Forelimb muscle (tissue), 1 donor: ENCODE results near the gene AGAP5. TPM values are rescaled to one million over a fixed set of nuclear protein-coding genes. Genes with fewer than 3 reads are reported as not detected.
"Not testable (repeated sequence)": the region's sequence is repeated elsewhere in the genome, so short reads cannot be mapped to it uniquely, and the experiment has no call there.

Source experiments
- DNase-seq: peaks from one replicate; pipeline ENCODE4 v3.0.0-alpha.2; 2013; ENCODE audit warnings: low read depth
- polyA plus RNA-seq: library from polyadenylated mRNA; unstranded; fragments of 120-200 nt; gene quantifications from one replicate; pipeline ENCODE4 v1.2.1, GENCODE V29; 2013; ENCODE audit not compliant: insufficient read length

AGAP5 gene
- polyA plus RNA-seq, 1 donor, result 15.1 TPM

DNA sequence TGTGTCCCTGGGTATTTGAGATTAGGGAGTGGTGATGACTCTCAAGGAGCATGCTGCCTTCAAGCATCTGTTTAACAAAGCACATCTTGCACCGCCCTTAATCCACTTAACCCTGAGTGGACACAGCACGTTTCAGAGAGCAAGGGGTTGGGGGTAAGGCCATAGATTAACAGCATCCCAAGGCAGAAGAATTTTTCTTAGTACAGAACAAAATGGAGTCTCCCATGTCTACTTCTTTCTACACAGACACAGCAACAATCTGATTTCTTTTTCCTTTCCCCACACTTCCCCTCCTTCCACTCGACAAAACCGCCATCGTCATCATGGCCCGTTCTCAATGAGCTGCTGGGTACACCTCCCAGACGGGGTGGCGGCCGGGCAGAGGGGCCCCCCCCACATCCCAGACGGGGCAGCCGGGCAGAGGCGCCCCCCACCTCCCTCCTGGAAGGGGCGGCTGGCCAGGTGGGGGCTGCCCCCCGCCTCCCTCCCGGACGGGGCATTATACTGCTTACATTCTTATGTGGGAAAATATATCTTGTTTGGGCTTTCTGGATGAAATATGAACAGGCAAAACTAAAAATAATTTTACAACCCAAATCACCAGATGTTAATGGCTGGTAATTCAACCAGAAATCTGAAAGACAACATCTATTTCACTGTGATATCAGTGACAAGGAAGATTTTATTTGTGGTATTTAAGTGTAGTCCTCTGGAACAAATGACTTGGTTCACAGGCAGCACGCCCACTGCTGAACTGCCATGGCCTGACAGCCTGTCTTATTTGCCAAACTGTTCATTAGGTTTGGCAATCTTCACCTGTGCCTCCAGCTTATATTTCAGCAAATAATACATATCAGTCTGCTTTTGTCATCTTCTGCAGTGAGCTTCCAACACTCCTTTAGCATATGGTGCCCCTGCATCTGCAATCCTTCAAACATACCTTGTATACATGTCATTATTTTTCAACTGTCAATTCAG is 17.6 kb upstream of the AGAP5 start:
- DNase-seq, result not testable (repeated sequence)

DNA sequence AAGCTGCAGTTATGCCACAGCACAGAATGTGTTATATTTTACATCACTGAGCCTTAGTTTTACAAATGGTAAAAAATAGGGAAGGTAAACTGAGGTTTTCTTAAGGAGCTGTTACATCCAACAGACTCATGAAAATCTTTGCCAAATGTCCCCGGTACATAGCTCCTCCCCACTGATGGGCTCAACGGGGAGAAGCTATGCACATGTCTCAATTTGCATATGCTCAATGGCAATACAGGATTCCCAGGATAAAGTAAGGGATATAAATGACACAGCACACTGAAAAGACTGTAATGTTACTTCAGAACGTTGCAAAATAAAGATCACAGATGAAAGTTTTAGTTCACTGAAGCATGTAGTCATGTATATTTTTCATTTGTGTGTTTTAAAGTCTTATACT is 16.6 kb upstream of the AGAP5 start:
- not testable (repeated sequence) for DNase-seq

DNA sequence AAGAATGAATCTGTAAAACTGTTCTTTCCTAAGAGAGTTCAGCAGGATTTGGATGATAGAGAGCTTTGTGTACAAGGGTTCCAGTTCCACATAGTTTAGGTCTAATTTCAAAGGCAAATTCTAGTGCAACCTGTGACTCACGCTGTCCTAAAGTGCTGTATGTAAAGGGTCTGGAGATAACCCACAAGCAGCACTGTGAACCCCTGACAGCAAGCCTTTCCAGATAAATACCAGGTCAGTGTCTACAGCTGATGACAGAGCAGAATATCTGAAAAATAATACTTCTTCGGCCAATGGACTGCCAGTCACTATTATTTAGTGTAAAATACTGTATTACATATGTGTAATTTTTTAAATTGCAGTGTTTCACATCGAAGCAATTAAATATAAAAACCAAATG is 16.0 kb upstream of the AGAP5 start:
- not testable (repeated sequence) for DNase-seq

DNA sequence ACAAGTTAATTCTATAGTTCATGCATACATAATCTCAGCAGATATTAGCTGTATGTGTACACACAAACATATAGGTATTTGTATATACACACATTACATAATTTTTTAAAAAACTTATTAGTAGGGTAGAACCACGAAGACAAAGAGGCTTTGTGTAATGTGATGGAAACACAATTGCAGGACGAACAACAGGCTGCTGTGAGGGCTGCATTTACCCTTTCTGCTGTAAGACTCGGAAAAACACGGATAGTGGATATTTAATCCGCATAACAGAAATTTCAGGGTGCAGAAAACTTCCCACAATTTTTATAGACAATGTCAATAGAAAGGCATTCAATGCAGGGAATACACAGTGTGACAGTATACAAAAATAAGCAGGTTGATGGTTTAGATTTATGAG is 13.8 kb upstream of the AGAP5 start:
- DNase-seq, result not testable (repeated sequence)

DNA sequence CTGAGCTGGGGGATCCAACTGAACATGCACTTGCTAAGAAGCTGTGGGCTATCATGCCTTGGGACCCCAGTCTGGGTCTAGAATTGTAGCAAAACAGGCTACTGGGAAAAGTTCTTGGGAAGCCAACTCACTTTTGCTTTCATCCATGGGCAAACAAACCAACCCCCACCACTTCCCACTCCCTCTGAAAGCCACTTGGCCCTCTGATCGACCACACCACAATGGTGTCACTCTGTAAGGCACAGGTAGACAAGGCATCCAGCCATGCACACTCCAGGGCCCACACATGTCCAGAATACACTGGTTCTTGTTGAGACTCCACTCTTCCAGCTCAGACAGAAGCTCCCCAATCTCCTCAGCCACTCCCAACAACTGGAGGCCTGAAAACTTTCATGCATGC is 10.2 kb upstream of the AGAP5 start:
- not testable (repeated sequence) for DNase-seq

DNA sequence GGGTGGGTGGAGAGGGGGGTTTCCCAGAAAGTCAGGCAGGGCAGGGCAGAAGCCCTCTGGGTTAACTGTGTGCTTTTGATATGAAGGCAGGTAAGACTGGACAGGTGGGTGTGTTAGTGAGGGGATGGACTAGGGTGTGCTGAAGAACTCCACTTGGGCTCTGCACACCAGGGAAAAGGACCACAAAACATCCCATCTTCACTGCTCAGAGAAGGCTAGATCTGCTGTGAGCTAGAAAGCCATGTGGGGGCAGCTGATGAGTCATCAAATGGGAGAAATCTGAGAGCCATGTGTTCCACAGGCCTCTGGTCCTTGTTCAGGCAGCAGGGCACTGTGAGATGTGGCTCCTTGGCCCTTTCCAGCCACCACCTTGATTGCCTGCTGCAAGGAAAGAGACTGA is 9.7 kb upstream of the AGAP5 start:
- DNase-seq, result not testable (repeated sequence)

DNA sequence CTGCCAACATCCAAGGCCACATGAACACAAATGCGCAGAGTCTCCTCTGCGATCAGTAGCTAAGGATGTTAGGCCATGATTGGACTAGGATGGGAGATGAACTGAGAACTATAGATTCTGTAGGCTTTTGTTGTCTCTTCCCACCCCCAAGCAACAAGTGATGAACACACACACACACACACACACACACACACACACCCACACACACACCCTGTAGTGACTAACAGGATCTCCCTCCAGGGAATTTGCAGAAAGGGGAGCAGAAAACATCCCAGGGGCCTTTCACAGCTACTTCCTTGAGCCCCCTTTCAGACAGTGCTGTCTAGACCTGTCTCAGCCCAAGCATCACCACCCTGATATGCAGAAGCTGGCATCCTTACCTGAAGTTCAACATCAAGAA is 8.6 kb upstream of the AGAP5 start:
- DNase-seq, result not testable (repeated sequence)

DNA sequence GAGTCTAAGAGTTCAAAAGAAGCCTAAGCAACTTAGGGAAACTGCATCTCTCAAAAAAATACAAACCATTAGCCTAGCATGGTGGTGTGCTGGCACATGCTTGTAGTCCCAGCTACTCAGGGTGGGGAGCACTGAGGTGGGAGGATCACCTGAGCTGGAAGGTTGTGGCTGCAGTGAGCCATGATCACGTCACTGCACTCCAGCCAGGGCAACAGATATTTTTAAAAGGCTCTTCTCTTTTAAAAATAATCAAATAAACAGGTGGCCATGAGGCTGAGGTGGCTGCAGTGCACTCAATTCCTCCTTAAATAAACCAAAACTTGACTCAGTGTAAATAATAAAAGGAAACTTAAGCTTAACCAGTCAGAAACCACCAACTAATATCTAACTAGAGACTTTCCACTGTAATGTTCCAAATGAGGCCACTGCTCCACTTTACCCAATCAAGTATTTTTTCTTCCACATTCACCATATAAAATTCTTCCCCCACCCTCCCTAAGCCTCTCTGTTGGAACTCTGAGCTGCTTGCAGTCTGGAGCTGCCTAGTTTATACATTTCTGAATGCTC is 7.7 kb upstream of the AGAP5 start:
- DNase-seq, result not testable (repeated sequence)

DNA sequence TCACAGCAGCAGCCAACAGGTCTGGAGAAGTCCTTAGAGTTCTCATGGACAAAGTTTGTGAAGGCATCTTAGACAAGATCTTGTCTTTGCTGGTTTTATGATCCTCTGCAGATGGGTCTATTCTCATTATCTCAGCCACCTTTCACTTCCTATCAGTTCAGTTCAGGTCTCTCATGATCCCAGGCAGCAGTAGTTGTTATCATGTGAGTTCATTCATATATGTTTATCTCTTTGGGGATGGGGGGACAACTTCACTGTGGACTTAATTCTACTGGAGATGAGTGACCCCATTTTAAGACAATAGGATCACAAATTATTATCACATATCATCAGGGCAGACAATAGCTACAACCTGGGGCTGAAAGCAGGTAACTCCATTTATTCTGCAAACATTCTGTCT is 6.0 kb upstream of the AGAP5 start:
- not testable (repeated sequence) for DNase-seq

DNA sequence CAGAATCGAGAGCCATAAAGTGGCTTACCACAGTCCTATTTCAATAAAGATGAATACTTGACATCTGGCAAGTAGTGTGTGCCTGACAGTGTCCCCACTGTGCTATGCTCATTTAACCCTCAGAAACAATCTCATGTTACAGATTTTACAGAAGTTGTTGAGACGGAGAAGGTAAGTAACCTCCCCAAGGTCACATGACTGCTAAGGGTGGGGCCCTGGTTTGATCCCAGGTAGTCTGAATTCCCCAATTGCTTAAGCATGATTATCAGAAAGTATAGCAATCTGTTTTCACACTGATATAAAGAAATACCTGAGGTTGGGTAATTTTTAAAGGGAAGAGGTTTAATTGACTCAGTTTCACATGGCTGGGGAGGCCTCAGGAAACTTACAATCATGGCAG is 910 bp upstream of the AGAP5 start:
- not testable (repeated sequence) for DNase-seq

DNA sequence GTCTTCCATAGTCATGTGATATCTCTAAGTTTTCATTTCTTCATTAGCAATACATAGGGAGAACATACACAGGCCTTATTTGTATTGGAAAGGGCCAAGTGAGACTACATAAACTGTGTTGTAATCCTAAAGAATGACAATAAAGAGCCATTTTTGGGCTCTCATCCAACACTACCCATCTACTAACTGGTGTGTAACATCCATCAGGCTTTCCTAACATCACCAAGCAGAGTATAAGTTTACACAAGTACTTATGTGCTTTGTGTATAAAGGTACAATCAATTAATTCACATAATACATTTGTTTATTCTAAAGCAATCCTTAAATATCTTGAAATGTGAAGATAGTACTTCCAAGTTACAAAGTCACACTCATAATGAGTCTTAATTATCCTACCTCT is 2.6 kb downstream of the AGAP5 start:
- DNase-seq, result not testable (repeated sequence)

DNA sequence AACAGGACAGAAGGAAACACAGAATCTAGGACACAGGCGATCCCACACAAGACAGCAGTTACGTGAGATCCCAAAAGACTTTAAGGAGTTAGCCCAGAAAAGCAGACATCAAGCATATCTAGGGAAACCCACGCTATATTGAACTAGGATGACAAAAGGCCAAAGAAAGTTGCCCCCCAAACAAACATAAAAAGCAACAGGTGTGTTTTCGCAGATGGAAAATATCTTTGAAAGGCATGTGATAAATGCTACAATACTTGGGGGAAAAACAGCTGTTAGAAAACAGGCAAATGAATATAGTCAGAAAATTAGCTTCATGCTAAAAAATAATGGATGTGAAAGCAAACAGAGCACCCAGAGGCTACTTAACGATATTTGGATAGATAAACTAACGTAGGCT is 7.2 kb downstream of the AGAP5 start:
- not testable (repeated sequence) for DNase-seq

DNA sequence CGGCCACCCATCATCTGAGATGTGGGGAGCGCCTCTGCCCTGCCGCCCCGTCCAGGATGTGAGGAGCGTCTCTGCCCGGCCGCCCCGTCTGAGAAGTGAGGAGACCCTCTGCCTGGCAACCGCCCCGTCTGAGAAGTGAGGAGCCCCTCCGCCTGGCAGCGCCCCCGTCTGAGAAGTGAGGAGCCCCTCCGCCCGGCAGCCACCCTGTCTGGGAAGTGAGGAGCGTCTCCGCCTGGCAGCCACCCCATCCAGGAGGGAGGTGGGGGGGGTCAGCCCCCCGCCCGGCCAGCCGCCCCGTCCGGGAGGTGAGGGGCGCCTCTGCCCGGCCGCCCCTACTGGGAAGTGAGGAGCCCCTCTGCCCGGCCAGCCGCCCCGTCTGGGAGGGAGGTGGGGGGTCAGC is 8.3 kb downstream of the AGAP5 start:
- not testable (repeated sequence) for DNase-seq

DNA sequence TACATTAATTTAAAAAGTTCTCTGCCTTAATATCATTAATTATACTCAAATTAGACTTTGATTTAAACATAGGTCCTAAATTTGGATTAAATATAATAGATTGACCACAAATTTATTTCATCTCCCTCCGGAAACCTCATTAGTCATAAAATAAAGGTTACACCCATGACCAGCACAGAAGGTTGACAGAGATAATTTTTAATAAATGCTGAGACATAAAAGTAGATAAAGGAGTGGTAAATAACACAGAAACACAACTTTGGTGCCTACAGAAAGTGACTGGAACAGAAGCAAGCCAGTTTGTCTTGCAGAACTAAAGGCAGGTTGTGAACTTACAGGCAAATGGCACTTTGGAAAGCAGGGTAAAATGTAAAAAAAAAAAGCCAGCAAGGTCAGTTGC is 10.3 kb downstream of the AGAP5 start:
- DNase-seq, result not testable (repeated sequence)

DNA sequence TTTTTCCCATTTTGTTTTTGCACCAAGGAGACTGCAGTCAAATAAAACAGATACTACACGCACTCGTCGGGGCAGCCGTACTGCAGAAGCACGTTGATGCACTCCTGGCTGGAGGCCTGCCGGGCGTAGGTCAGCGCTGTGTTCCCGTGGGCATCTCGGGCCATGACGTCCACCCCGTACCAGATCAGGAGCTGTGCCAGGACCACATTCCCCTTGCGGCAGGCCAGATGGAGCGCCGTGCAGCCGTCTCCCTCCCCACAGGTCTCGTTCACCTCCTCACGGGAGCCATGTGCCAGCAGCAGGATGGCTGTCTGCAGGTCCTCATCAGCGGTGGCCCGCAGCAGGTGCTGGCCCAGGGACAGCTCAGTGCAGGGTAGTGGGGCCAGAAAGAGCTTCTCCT is 23.4 kb downstream of the AGAP5 start:
- not testable (repeated sequence) for DNase-seq

DNA sequence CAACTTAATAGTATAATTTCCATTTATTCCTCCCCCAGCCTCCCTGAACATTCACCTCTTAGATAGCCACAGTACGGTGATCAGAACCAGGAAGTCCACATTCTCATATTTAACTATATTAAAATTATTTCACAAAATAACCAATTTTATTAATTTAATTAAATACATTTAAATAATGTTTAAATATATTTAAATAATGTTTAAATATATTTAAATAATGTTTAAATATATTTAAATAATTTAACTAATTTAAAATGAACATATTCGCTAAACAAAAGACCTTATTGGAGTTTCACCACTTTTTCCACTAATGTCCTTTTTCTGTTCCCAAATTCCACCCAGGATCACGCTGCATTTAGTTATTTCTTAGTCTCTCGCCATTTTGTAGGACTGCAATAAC is 29.5 kb downstream of the AGAP5 start:
- DNase-seq, result not testable (repeated sequence)

DNA sequence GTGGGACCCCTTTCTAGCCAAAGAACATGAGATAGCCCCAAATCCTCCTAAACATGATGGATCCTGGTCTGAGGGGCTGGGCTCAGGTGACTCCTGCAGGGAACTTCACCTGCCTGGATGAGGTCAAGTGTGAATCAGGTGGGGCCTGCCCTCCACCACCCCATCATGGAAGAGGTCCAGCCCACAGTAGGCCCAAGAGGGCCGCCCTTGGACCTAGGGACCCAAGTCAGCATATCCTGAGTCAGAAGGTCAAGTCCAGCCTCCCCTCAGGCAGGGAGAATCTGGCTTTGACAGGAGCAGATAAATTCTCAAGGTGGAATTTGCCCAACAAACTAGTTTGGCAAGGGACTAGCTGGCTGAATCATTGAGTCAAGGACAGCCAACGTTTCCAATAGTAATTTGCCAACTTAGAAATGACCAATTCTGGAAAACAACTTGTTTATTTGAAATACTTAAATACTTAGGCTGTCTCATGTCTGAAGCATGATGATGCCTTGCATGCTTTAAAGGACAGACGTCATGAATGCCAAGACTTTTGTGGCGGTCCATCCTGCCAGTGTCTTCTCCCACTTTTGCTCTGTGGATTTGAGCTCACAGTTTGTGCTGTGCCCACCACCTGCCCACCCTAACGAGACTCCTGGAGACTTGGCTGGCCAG is 31.6 kb downstream of the AGAP5 start:
- DNase-seq, result not testable (repeated sequence)

DNA sequence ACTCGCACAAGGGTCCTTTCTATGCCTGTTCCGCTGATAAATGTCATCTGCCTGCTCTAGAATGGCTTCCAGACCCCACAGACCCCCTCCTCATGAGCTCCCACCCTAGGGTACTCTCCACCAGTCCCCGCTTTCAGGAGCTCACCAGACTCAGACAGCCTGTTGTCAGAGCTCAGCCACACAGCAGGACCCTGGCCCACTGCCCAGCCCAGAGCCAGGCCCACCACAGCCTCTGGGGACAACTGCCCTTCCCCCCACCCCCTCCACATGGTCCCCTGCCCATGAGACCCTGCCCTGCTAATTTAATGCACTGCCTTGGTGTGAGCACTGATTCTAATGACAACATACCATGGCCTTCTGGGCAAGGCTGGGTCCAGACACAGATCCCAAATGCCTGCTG is 32.3 kb downstream of the AGAP5 start:
- DNase-seq, result not testable (repeated sequence)

DNA sequence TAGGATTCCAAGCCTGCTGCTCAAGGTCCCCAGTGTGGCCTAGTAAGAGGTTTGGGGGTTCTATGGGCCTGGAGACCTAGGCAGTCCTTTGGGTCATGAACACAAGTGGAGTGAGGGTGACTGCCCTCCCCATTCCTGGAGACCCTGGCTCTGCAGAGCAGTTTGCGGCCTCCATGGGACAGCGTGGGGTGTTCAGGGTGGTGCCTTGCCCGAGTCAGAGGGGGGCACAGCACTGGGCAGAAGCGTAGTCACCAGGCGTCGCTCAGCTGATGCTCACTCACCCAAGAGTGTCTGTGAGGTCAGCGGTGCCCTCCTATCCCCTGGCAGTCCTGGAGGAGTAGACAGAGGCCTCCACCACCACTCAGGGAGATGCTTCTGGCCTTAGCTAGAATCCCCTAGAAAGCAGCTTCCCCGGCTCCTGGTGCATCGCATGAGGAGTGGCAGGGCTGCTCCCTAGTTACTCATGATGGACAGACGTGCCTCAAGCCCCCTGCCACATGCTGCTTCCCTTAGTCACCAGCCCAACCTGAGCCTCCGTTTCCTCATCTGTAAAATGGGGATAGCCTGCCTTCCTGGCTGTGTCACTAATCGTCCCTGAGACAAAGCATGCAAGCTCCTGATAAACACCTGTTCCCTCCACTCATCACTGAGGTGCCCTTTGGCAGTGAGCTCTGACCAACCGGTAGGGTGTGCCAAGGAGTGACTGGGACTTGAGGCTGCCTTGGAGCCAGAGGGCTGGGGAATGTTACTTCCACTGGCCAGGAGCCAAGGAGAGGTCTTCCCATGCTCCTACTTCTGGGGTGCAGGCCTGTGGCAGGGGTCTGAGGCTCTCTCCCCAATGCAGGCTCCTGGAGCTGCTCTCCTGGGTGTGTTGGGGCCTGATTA is 33.5 kb downstream of the AGAP5 start:
- DNase-seq, result not testable (repeated sequence)

DNA sequence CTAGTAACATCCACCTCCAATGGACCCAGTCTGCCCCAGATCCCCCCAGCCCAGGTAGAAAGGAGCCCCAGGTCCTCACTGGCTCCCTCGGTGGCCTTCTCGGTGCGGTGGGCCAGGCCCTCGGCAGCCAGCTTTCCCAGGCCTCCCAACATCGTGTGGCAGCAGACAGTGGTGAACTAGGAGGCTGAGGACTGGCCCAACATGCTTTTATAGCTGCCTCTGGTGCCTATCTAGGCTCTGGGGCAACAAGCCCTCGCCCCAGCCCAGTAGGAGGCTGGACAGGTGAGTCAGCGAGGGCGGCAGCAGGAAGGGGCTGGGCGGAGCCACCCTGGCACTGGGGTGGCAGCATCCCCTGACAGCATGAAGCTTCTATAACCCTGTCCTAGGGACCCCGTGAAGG is 34.3 kb downstream of the AGAP5 start:
- DNase-seq, result not testable (repeated sequence)

DNA sequence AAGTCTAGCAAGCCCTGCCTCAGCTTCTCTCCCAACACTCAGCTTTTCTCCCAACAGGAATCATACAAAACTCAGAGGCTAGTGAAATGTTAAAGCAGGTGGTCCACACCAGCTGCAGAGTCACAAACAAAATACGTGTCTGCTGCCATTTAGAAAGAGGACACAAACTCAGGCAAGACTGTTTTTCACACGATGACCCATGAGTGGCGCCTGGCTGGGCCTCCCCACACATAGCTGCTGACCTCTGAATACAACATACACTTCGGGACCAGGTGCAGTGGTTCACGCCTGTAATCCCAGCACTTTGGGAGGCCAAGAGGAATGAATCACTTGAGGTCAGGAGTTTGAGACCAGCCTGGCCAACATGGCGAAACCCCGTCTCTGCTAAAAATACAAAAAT is 35.2 kb downstream of the AGAP5 start:
- DNase-seq, result not testable (repeated sequence)

DNA sequence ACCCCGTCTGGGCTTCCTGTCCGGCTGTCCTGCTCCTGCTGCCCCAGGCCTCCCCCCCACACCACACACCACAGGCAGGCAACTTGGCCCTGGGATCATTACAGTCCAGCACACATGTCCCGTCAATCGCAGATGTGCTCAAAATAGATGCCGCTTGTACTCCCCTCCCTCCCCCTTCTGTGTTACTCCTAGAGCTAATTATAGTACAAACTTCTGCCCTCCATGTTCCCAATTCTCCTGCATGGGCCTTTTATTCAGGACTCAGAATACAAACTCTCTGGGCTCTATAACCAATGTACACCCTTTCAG is 42.0 kb downstream of the AGAP5 start, which contains the start of gene SYNPO2L:
SYNPO2L (minus strand) TSS at position 40 of the 309 bp plus-strand sequence. CDS start 107 bp downstream, outside the sequence.
- DNase-seq, result no peak
